HG03139 (cell line): ENCODE results near the gene ANKLE1.
A peak's percentile ranks its signal among the peaks of the same experiment; 100 is the strongest.
"Not testable (repeated sequence)": the region's sequence is repeated elsewhere in the genome, so short reads cannot be mapped to it uniquely, and the experiment has no call there.

Source experiments
- ATAC-seq: cut with Tn5 transposase; IDR thresholded peaks from one replicate; pipeline ENCODE4 v1.9.1; 2021; ENCODE audit not compliant: unreplicated experiment

ANKLE1 gene

DNA sequence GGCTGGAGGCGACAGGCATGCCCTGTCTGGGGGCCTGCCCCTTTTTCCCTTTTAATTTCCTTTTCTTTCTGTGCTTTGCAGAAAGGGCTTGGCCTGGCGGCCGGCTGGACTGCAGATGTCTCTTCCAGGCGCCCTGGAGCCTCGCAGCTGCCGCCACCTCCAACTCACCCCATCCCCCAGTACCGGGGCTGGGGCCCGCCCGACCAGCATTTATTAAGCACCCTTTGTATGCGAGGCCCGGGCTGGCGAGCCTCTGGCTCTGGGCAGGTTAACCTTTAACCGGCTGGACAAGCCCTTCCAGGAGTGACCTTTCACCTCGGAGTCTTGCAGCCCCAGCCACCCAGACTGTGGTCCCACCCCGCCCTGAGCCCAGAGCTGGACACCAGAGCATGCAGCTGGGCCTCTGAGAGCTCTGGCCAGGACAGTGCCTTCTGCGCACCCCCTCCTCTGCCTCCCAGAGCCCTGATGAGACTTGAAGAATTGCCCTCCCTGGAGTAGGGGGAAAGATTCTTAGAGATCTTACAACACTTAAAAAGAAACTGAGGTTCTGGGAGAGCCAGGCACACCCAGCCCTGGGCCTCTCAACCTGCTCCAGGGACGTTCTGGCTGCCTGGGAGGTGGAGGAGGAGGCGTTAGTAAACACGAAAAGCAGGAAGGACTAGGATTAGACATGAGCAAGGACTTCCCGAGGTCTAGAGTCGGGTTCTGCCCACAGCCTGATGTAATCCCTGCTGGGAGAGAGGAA lies 34.8 kb upstream of the ANKLE1 start:
- ATAC-seq: no peak

DNA sequence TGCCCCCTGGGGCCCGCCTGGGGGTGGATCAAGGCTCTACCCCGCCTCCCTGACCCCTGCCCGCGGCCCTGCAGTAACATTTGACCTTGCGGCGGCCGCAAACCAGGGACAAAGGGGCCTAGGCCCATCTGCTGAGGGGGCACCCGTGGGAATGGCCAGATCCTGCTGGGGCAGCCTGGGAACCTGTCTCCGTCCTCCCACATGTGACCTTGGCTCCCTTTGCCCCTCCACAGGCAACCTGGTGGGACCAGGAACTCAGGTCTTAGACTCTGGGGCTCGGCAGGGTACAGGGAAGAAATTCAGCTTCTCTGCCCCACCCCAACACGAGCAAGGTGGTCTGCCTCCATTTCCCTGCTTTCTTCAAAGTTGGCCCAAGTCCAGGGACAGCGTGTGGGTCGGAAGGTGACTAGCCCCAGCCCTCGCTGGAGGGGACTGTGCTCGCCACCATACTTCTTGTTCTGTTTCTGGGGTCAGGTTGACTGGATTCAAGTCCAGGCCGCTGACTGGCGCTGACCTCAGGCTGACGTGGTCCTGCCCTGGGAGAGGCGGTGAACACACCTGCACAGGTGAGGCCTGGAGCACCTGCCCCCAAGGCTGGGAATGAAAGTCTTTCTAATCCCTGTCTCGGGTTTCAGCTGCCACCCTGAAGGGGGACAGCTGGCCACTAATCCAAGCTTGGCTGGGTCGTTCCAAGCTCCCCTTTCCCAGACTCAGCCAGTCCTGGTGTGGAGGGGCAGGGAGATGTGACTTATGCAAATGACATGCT lies 33.5 kb upstream of the ANKLE1 start:
- ATAC-seq: no peak

DNA sequence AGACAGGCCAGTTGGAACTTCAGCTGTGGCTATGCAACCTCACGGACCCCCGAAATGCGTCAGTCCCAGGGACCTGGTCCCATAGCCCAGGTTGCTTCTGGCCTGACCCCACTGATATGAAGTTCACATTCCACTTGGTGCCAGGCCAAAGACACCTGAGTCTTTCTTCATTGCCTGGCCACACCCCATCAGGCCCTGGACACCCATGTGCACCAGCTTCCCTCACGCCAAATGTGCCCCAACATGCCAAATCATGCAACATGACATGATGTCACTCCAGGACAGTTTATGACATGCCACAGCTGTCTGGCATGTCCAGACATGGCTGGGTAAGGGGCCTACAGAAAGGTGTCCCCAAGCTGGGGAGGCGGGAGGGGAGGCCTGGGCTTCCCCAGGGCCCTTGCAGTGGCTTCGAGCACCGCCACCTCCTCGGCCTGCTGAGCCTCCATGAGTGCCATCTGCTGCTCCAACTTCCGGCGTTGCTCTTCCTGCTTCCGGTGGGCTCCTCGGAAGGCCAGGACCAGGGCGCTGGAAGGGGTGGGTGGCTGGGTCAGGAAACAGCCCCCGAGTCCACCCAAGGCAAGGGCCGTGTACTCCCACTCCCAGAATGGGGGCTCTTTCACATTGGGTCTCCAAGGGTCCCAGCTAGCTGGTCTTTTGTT lies 31.7 kb upstream of the ANKLE1 start:
- no peak for ATAC-seq

DNA sequence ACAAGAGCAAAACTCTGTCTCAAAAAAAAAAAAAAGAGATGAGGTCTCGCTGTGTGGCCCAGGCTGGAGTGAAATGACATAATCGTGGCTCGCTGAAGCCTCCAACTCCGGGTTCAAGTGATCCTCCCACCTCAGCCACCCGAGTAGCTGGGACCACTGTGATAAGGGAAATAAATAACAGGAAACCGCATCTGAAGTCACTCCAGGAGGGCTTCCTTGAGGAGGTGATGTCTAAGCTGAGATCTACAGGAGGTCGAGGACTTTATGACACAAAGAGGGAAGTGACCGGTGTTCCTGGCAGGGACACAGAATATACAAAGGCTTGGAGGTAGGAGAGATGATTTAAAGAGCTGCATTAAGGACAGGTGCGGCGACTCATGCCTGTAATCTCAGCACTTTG lies 27.1 kb upstream of the ANKLE1 start:
- no peak for ATAC-seq

DNA sequence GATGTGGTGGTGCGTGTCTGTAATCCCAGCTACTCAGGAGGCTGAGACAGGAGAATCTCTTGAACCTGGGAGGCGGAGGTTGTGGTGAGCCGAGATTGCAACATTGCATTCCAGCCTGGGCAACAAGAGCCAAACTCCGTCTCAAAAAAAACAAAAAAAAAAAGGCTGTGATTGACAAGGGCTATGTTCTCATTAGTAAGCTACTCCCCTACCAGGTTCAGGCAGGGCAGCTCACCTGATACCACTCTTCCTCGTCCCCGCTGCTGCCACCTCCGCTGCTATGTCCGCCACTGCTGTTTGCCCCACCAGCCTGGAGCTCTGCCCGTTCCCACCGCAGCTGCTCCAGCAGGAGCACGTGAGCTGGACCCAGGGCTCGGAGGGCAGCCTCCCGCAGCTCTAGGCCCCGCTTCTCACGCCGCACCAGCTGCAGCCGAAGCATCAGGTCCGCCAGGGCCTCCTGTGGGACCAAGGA lies 26.5 kb upstream of the ANKLE1 start:
- no peak for ATAC-seq

DNA sequence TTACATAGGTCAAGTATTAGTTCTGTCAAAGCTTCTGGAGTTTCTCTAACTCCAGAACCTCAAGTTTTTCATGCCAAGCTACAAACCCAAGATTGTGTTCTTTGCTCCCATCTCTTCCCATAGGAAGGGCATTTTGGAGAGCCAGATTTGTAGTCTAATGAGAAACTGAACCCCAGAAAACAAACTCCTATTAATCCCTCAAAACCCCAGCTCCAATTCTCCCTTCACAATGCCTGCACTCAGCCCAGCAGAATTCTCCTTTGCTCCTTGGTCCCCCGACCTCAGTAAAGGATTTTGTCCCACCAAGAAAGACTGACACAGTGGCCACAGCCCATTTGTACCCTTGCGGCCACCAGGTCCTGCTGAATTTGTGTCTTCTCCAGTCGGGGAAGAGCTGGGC lies 25.6 kb upstream of the ANKLE1 start:
- no peak for ATAC-seq

DNA sequence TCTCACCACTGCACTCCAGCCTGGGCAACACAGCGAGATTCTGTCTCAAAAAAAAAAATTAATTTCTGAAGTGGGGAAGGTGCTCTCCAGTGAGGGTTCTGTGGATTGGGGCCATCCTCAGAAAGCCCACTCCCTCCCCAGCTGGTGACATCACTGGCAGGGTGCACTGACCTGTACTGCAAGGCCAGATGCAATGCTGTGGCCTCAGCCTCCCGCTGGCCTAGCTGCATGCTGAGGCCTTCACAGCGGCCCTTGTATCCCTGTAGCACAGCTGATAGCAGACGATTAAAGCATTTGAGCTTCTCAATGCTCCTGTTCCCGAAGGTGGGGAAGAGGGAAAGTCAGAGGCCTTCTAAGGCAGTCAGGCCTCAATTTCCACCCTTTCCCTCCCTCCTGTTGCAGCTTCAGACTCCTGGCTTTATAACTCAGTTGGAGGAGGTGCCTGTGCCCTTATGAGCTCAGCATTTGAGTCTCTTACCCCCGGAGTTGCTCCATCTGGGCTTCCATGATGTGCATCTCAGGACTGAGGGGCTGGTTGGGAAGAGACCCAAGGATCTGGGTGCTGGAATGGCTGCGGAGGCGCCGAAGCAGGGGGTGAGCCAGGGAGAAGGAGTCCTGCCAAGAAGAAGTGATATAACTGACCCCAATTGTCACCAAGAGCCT lies 22.5 kb upstream of the ANKLE1 start:
- ATAC-seq: no peak

DNA sequence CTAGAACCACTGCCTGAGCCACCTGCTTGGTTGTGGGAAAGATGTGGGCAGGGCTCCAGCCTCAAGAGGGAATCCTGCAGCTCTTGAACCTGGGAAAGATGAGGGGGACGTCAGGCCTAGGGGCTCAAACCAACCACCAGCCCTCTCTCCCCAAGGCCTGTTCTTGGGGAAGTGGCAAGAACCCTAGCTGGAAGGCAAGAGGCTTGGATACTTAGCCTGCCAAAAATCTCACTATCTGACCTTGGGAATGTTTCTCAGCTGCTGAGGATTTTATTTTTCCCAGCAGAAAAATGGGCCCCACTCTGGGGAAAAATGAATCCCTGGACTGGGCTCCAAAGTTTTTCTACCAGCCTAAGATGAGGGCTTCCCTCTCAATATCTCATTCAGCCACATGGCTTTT lies 21.8 kb upstream of the ANKLE1 start:
- ATAC-seq: no peak

DNA sequence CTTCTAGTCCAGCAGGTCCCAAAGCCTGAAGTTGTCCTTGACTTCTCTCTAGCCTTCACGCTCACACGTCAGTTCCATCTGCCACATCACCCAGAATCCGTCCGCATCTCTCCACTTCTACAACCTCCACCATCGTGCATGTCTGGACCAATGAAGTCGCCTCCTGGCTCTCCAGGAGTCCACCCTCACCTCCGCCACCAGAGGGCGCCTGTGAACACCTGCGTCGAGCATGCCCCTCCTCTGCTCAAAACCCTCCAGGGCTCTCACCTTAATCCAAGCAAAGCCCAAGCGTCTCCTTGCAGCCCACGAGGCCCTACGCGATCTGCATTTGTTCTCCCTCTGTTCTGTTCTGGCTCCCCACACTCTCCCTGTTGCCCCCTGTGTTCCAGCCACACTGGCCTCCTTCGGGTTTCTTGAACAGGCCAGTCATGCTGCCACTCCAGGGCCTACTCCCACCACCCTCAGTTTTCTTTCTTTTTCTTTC lies 20.8 kb upstream of the ANKLE1 start:
- peak; percentile 65 for ATAC-seq

DNA sequence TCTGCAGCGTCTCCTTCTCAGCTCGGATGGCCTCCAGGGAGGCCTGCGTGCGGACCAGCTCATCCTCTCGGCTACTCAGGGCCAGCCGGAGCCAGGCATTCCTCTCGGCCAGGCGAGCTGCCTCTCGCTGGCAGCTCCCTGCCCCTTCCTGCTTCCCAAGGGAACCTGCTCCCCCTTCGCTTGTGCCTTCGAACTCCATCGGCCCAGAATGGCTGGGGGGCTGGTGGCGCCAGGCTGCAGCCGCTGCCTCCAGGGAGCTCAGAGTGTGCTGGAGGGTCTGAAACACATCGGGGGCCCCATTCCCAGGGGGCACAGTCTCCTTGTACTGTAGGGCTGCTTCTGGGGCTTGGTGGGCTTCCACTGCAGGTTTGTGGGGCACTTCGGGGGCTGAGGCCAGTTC lies 19.1 kb upstream of the ANKLE1 start:
- ATAC-seq: no peak

DNA sequence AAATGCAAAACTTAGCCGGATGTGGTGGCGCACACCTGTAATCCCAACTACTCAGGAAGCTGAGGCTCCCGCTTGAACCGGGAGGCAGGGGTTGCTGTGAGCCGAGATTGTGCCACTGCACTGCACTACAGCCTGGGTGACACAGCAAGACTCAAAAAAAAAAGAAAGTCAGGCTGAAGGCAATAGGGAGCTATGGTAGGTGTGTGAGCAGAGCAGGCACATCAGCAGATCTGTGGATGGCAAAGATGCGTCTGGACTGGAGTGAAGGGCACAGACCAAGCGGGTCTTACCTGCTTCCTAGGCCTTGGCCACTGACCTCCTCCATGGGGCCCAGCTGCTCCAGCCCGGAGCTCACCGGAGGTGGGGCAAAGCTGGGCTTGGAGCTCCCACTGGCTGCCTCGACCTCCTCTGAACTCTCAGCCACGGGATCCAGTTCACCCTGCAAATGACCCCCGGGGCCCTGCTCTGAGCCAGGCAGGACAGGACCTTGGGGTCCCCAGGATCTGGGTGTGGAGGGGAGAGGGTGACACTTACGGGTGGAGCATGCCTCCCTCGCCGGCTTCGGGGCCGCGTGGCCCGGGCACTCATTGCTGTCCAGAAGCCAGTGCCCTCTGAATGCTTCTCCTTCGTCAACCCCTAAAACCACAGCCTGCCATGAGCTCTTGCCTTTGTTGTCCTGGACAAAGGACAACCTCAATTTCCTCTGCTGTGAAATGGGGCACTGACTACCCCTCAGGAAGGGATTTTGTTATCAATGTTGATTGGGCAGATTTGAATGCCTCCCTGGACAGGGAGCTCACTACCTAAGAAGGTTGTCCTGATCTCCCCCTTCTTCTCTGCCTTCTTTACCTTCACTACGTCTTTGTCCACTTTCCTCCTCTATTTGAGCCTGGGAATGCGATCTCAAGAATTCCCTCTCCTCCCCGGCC lies 17.7 kb upstream of the ANKLE1 start:
- no peak for ATAC-seq

DNA sequence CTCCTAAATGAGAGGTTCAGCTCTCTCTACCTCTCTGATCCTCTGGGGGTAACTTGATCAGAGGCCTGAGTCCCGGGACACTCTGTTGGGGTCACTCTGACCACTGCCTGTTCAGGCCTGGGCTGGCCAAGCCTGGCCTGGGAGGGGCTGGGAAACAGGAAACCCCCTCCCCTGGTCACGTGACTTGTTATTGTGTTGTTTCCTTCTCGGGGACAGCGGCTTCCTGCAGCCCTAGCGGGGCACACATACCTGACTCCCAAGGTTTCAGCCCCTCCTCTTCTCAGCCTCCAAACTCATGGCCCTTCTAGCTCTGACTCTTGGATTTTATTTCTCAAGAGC lies 17.1 kb upstream of the ANKLE1 start, which contains the start of gene USHBP1:
Gene USHBP1 (minus strand): TSS at position 105 of the 339 bp plus-strand sequence. CDS start 446 bp downstream, outside the sequence.
- ATAC-seq: no peak

DNA sequence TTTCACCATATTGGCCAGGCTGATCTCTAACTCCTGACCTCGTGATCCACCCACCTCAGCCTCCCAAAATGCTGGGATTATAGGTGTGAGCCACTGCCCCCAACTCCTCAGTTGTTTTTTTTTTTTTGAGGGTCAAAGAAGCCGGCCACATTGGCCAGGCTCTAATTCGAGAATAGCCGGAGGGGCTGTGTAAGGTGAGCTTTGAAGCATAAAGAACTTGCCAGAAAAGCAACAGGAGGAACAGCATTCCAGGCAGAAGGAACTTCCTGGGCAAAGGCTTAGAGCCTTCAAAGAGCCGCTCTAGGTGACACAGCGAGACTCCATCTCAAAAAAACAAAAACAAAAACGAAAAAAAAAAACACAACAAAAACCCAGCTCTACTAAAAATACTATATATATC lies 15.7 kb upstream of the ANKLE1 start:
- no peak for ATAC-seq

DNA sequence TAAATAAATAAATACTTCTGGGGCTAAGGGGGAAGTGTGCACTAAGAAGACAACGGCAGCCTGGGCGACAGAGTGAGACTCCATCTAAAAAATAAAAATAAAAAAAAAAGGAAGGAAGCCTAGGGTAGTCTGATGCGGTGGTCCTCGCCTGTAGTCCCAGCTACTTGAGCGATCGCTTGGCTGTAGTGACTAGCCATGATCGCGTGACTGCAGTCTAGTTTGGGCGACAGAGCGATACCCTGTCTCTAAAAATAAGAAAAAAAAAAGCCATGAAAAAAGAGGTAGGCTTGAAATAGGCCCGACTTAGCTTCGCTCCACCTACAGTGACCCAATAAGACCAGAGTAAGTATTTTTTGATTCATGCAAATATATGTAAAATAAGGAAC lies 15.1 kb upstream of the ANKLE1 start:
- ATAC-seq: peak; percentile 10

DNA sequence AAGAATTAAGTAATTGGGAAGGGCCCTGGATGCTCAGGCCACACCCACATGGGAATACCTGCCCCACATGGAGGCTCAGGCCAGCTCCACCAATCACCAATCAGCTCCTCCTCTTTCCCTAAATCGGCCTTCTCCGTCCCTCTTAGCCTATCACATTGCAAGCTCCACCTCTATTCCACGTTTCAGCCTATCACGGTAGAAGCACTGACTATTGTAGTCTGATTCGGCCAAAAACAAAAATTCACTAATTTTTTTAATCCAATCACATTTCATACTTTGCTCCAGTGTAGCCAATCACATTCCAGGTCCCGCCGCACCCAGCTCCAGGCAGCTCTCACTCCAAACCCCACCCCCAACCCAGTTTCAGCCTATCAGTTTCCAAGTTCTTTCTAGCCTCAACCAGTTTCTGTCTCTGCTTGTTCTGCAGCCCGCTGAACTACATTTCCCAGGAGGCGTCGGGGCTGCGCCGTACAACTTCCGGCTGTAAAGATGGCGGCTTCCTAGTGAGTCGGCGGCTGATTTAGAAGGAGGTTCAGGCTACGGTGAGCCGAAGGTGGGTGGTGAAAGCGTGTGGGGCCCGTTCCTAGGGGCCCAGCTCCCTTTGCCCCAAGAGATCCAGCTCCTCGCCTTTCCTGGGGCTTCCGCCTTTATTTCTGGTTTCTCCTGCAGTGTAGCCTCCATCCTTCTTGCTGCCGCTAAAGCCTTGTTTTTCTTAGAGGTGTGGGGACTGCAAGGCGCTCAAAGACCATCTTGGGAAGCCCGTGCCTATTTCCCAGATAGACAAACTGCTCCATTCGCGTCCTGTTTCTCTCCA lies 14.5 kb upstream of the ANKLE1 start, which contains the start of gene BABAM1:
Gene BABAM1 (plus strand): TSS at position 469 of the 814 bp plus-strand sequence. CDS start 1,364 bp downstream, outside the sequence.
- ATAC-seq: peak; percentile 89

DNA sequence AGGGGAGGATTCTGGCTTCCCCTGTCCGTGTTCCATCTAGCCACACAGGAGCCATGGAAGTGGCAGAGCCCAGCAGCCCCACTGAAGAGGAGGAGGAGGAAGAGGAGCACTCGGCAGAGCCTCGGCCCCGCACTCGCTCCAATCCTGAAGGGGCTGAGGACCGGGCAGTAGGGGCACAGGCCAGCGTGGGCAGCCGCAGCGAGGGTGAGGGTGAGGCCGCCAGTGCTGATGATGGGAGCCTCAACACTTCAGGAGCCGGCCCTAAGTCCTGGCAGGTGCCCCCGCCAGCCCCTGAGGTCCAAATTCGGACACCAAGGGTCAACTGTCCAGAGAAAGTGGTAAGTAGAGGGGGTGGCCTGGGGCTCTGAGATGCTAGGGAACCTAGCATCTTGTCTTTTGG lies 12.9 kb upstream of the ANKLE1 start:
- ATAC-seq: no peak

DNA sequence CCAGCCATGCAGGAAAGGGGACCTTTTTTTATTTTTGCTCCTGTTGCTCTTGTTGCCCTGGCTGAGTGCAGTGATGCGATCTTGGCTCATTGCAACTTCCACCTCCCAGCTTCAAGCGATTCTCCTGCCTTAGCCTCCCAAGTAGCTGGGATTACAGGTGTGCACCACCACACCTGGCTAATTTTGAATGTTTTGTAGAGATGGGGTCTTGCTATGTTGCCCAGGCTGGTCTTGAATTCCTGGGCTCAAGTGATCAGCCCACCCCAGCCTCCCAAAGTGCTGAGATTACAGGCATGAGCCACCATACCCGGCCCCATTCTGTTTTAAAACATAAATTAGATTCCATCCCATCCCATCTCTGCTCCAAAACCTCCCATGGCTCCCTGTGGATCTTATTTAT lies 6.8 kb upstream of the ANKLE1 start:
- not testable (repeated sequence) for ATAC-seq

DNA sequence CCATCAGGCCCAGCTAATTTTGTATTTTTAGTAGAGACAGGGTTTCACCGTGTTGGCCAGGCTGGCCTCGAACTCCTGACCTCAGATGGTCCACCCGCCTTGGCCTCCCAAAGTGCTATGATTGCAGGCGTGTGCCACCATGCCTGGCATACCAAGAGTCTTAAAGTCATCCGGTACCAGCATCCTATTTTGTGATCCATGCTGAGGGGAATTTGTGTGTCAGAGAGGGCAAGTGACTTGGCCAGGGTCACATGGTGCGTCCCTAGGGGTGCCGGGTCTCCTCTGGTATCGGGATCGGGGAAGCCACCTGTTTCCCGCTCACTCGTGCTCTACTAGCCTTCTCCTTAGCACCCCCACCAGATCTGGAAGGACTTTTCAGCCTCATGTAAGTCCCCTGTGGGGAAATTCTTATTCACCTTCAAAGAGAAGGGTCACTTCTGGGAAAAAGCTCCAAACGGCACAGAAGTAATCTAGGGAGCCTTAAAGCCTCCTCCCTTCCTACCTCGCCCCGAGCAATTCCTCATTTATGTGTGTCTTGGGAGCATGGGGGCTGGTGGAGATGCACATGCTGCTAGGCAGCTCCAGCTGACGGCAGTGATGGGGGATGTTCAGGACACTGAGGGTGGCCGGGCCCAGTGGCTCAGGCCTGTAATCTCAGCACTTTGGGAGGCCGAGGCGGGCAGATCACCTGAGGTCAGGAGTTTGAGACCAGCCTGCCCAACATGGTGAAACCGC lies 6.1 kb upstream of the ANKLE1 start:
- no peak for ATAC-seq
